Calu3 (cell line): ENCODE data around the gene RSU1. TPM values are rescaled to one million over a fixed set of nuclear protein-coding genes. Genes with fewer than 3 reads are reported as not detected.

Experiments used
- BruUV-seq: library from RNA; stranded (reverse); fragments of 400-500 nt; replicated peaks from 2 replicates; lab custom pipeline; 2021; lab: Mats Ljungman, UMichigan
- CTCF ChIA-PET: fragments of 300-600 bp; sonication (Branson Sonifier 250); formaldehyde crosslinking; loops from one replicate; lab custom pipeline; 2022; ENCODE audit warnings: antibody characterized with exemption; lab: Charles Lee
- DNase-seq: peaks from one replicate; pipeline ENCODE4 v3.0.0; 2022
- H3K27ac Mint-ChIP-seq: one replicate; pipeline ENCODE4 v1.8.0; 2022; ENCODE audit warnings: mixed read lengths; ENCODE audit not compliant: unreplicated experiment
- H3K27me3 Mint-ChIP-seq: one replicate; pipeline ENCODE4 v1.8.0; 2022; ENCODE audit warnings: mixed read lengths; ENCODE audit not compliant: unreplicated experiment
- H3K36me3 Mint-ChIP-seq: one replicate; pipeline ENCODE4 v1.8.0; 2022; ENCODE audit warnings: mild to moderate bottlenecking, moderate library complexity, mixed read lengths; ENCODE audit not compliant: insufficient read depth, unreplicated experiment
- H3K4me1 Mint-ChIP-seq: one replicate; pipeline ENCODE4 v1.8.0; 2022; ENCODE audit warnings: mild to moderate bottlenecking, low read depth, mixed read lengths; ENCODE audit not compliant: unreplicated experiment
- H3K4me3 Mint-ChIP-seq: one replicate; pipeline ENCODE4 v1.8.0; 2022; ENCODE audit warnings: mild to moderate bottlenecking, low read depth, moderate library complexity, mixed read lengths; ENCODE audit not compliant: unreplicated experiment
- H3K9me3 Mint-ChIP-seq: one replicate; pipeline ENCODE4 v1.8.0; 2022; ENCODE audit warnings: low read depth, mixed read lengths; ENCODE audit not compliant: unreplicated experiment
- CTCF ChIP-seq: fragments of 200-600 bp; IDR thresholded peaks from one replicate; pipeline ENCODE4 v1.8.0; 2022; ENCODE audit warnings: antibody characterized with exemption; ENCODE audit not compliant: unreplicated experiment
- intact Hi-C: fragments of 100-400 bp; cut with micrococcal nuclease; formaldehyde crosslinking; loops from one replicate; pipeline ENCODE4 v1.10.0; 2022; ENCODE audit not compliant: unreplicated experiment
- total RNA-seq: library from RNA; stranded (reverse); gene quantifications from 2 replicates; pipeline ENCODE4 v1.2.3, GENCODE V29; 2022

The RSU1 gene
- total RNA-seq, 1 experiment from 2014 or later = 56.8 TPM

- CTCF ChIA-PET = no interaction called here
- H3K4me3 Mint-ChIP-seq = no peak overlapping the region
- H3K4me1 Mint-ChIP-seq = no peaks in the 10 kb centered on the region
- no TSS peak for BruUV-seq
- no peaks in the 10 kb centered on the region for H3K27me3 Mint-ChIP-seq
- H3K27ac Mint-ChIP-seq = no peak overlapping the region
- TF ChIP-seq CTCF = no peak
- no peak for DNase-seq
- intact Hi-C loops = no loop called here
- no peaks in the 10 kb centered on the region for H3K36me3 Mint-ChIP-seq
- H3K9me3 Mint-ChIP-seq = no peaks in the 10 kb centered on the region
Observed at GRCh38 chr10:16789261-16789660, 28.0 kb downstream of the RSU1 start.

- intact Hi-C loops = no loop called here
- Mint-ChIP-seq H3K27ac (no peak overlapping the region), H3K4me1 (no peaks in the 10 kb centered on the region), H3K27me3 (no peaks in the 10 kb centered on the region), H3K36me3 (no peaks in the 10 kb centered on the region), H3K9me3 (no peaks in the 10 kb centered on the region), H3K4me3 (no peak overlapping the region)
- CTCF ChIA-PET = no interaction called here
- DNase-seq = no peak
- TF ChIP-seq CTCF = no peak
- BruUV-seq = no TSS peak
Observed at GRCh38 chr10:16788778-16789177, 28.4 kb downstream of the RSU1 start.

GRCh38 chr10:16788125-16788524, 29.1 kb downstream of the RSU1 start:
- BruUV-seq = no TSS peak
- H3K36me3 Mint-ChIP-seq = no peaks in the 10 kb centered on the region
- CTCF ChIA-PET = no interaction called here
- no peak for TF ChIP-seq CTCF
- no peaks in the 10 kb centered on the region for H3K27me3 Mint-ChIP-seq
- no peak overlapping the region for H3K27ac Mint-ChIP-seq
- DNase-seq = no peak
- H3K9me3 Mint-ChIP-seq = no peaks in the 10 kb centered on the region
- no peaks in the 10 kb centered on the region for H3K4me1 Mint-ChIP-seq
- no peak overlapping the region for H3K4me3 Mint-ChIP-seq
- intact Hi-C loops = no loop called here

- CTCF ChIA-PET = no interaction called here
- DNase-seq = no peak
- Mint-ChIP-seq H3K27ac (no peak overlapping the region), H3K36me3 (no peaks in the 10 kb centered on the region), H3K9me3 (no peaks in the 10 kb centered on the region), H3K4me3 (no peak overlapping the region), H3K4me1 (no peaks in the 10 kb centered on the region), H3K27me3 (no peaks in the 10 kb centered on the region)
- BruUV-seq = no TSS peak
- no peak for TF ChIP-seq CTCF
- intact Hi-C loops = no loop called here
Observed at GRCh38 chr10:16787361-16787791, 29.8 kb downstream of the RSU1 start.
